MCF 10A (cell line): ENCODE results near the gene OGFOD3. TPM values are rescaled to one million over a fixed set of nuclear protein-coding genes. Genes with fewer than 3 reads are reported as not detected.

Experiments used
- BruUV-seq: library from RNA; stranded (reverse); fragments of 400-500 nt; replicated peaks from 2 replicates; lab custom pipeline; 2021; lab: Mats Ljungman, UMichigan
- CTCF ChIA-PET: fragments of 300-600 bp; sonication (Branson Sonifier 250); formaldehyde crosslinking; extraction: SDS; loops from one replicate; lab custom pipeline; 2021; ENCODE audit warnings: antibody characterized with exemption, inconsistent platforms; lab: Yijun Ruan, JAX
- POLR2A ChIA-PET: fragments of 300-600, 350-650 bp; sonication (Branson Sonifier 250); formaldehyde crosslinking; extraction: SDS; loops from one replicate; lab custom pipeline; 2020; ENCODE audit warnings: antibody characterized with exemption, inconsistent platforms; lab: Yijun Ruan, JAX
- DNase-seq: peaks from one replicate; pipeline ENCODE4 v3.0.0-alpha.2; 2018; ENCODE audit not compliant: unreplicated experiment
- H3K27ac Mint-ChIP-seq: one replicate; pipeline ENCODE4 v1.8.0; 2022; ENCODE audit warnings: mild to moderate bottlenecking, low read depth, mixed read lengths; ENCODE audit not compliant: unreplicated experiment
- H3K27me3 Mint-ChIP-seq: one replicate; pipeline ENCODE4 v1.8.0; 2022; ENCODE audit warnings: mixed read lengths; ENCODE audit not compliant: insufficient read depth, unreplicated experiment
- H3K36me3 Mint-ChIP-seq: one replicate; pipeline ENCODE4 v1.8.0; 2022; ENCODE audit warnings: mild to moderate bottlenecking, moderate library complexity, mixed read lengths; ENCODE audit not compliant: insufficient read depth, unreplicated experiment
- H3K4me1 Mint-ChIP-seq: one replicate; pipeline ENCODE4 v1.8.0; 2022; ENCODE audit warnings: mixed read lengths; ENCODE audit not compliant: insufficient read depth, unreplicated experiment
- H3K4me3 Mint-ChIP-seq: one replicate; pipeline ENCODE4 v1.8.0; 2022; ENCODE audit warnings: mild to moderate bottlenecking, moderate library complexity, mixed read lengths; ENCODE audit not compliant: unreplicated experiment
- H3K9me3 Mint-ChIP-seq: one replicate; pipeline ENCODE4 v1.8.0; 2022; ENCODE audit warnings: mixed read lengths; ENCODE audit not compliant: unreplicated experiment
- CTCF ChIP-seq: fragments of 200-600 bp; IDR thresholded peaks from one replicate; pipeline ENCODE4 v1.8.0; 2022; ENCODE audit warnings: antibody characterized with exemption, mild to moderate bottlenecking; ENCODE audit not compliant: unreplicated experiment
- intact Hi-C: fragments of 100-400 bp; cut with micrococcal nuclease; formaldehyde crosslinking; loops from 2 replicates; pipeline ENCODE4 v1.14.1; 2022
- total RNA-seq: library from RNA; stranded (reverse); gene quantifications from 2 replicates; pipeline ENCODE4 v1.2.3, GENCODE V29; 2022

Gene OGFOD3
- total RNA-seq, 1 experiment from 2014 or later: 21.1 TPM

DNA sequence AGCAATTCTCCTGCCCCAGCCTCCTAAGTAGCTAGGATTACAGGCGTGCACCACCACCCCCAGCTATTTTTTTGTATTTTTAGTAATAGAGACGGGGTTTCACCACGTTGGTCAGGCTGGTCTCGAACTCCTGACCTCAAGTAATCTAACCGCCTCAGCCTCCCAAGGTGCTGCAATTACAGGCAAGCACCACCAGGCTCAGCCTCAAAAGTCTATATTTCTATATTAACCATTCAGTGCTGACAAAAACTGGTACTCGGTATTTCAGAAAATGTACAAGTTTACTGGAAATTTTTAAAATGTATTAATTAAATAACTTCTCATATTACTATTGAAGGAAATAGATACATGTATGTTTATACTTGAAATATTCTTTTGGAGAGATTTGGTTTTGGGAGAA, 1.6 kb downstream of the OGFOD3 start:
- no peak overlapping the region for H3K4me3 Mint-ChIP-seq
- H3K9me3 Mint-ChIP-seq: no peaks in the 10 kb centered on the region
- TF ChIP-seq CTCF: peak; percentile 20
- no peak for DNase-seq
- H3K4me1 Mint-ChIP-seq: no peaks in the 10 kb centered on the region
- no TSS peak for BruUV-seq
- no peaks in the 10 kb centered on the region for H3K27me3 Mint-ChIP-seq
- peaks cover 12% of the 10 kb centered on the region for H3K36me3 Mint-ChIP-seq
- ChIA-PET POLR2A (interaction anchor here (0.6 kb wide), 1 partner anchor 20 kb away, joined by 3 read pairs; no protein-coding TSS in a partner anchor), CTCF (interaction anchor here (1.2 kb wide), 1 partner anchor 134 kb away, joined by 3 read pairs; no protein-coding TSS in a partner anchor)
- intact Hi-C loops: loop anchor here (10.0 kb wide), 2 partner anchors 108 to 138 kb away; no protein-coding TSS in a partner anchor
- no peak overlapping the region for H3K27ac Mint-ChIP-seq

DNA sequence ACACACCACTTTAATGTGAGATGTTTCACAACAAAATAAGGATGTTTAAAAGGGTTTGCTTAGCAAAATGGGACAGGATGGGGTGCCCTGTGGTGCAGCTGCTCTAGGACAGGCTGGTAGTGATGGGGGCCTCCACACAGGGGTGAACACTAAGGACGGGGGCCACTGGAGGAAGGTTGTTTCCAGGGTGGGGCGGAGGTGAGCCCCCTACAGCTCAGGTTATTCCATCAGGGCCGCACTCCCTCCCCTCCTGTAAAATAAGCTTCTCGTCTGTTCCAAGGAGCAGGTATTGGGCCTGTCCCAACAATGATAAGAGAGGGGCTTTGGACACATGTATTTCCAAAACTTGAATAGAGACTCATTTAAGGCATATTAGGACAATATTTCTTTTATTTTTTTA, 2.1 kb downstream of the OGFOD3 start:
- H3K9me3 Mint-ChIP-seq: no peaks in the 10 kb centered on the region
- DNase-seq: no peak
- ChIA-PET CTCF (interaction anchor here (0.6 to 1.2 kb wide), 3 partner anchors 64 to 326 kb away, joined by 3 to 4 read pairs (median 4); no protein-coding TSS in a partner anchor), POLR2A (no interaction called here)
- H3K4me3 Mint-ChIP-seq: no peak overlapping the region
- BruUV-seq: no TSS peak
- no peak overlapping the region for H3K27ac Mint-ChIP-seq
- intact Hi-C loops: loop anchor here (10.0 kb wide), 2 partner anchors 109 to 139 kb away; no protein-coding TSS in a partner anchor
- peaks cover 11% of the 10 kb centered on the region for H3K36me3 Mint-ChIP-seq
- TF ChIP-seq CTCF: no peak
- H3K27me3 Mint-ChIP-seq: no peaks in the 10 kb centered on the region
- H3K4me1 Mint-ChIP-seq: no peaks in the 10 kb centered on the region

GRCh38 chr17:82415786-82416185, 2.6 kb downstream of the OGFOD3 start:
- intact Hi-C loops: loop anchor here (2.0 to 10.0 kb wide), 3 partner anchors 63 to 139 kb away; no protein-coding TSS in a partner anchor
- Mint-ChIP-seq H3K4me1 (no peaks in the 10 kb centered on the region), H3K27ac (no peak overlapping the region), H3K36me3 (peaks cover 11% of the 10 kb centered on the region), H3K4me3 (no peak overlapping the region), H3K9me3 (no peaks in the 10 kb centered on the region), H3K27me3 (no peaks in the 10 kb centered on the region)
- POLR2A ChIA-PET: no interaction called here
- no peak for TF ChIP-seq CTCF
- no peak for DNase-seq
- CTCF ChIA-PET: interaction anchor here (0.6 to 1.2 kb wide), 3 partner anchors 63 to 326 kb away, joined by 3 to 4 read pairs (median 4); no protein-coding TSS in a partner anchor
- no TSS peak for BruUV-seq

- Mint-ChIP-seq H3K4me3 (no peak overlapping the region), H3K27ac (no peak overlapping the region), H3K4me1 (no peaks in the 10 kb centered on the region), H3K36me3 (peaks cover 11% of the 10 kb centered on the region), H3K27me3 (no peaks in the 10 kb centered on the region), H3K9me3 (no peaks in the 10 kb centered on the region)
- intact Hi-C loops: loop anchor here (2.0 to 10.0 kb wide), 3 partner anchors 63 to 139 kb away; no protein-coding TSS in a partner anchor
- ChIA-PET POLR2A (no interaction called here), CTCF (interaction anchor here (0.6 to 1.0 kb wide), 2 partner anchors 13 to 70 kb away, joined by 3 to 4 read pairs; no protein-coding TSS in a partner anchor)
- DNase-seq: no peak
- no TSS peak for BruUV-seq
- no peak for TF ChIP-seq CTCF
Observed at GRCh38 chr17:82415336-82415735, 3.0 kb downstream of the OGFOD3 start.
